Endothelial cell of umbilical vein (primary cell): ENCODE data around the gene TRAF3IP1. TPM values are rescaled to one million over a fixed set of nuclear protein-coding genes. Genes with fewer than 3 reads are reported as not detected.

ENCODE experiments used
- BruUV-seq: library from RNA; stranded (reverse); fragments of 400-500 nt; replicated peaks from 2 replicates; lab custom pipeline; 2021; lab: Mats Ljungman, UMichigan
- CTCF ChIA-PET: fragments of 300-600, 350-600 bp; sonication (Branson Sonifier 250); formaldehyde crosslinking; loops from one replicate; lab custom pipeline; 2021; ENCODE audit warnings: antibody characterized with exemption, inconsistent platforms; lab: Charles Lee
- POLR2A ChIA-PET: fragments of 300-600, 350-600 bp; sonication (Branson Sonifier 250); formaldehyde crosslinking; loops from one replicate; lab custom pipeline; 2021; ENCODE audit warnings: antibody characterized with exemption, inconsistent platforms; lab: Charles Lee
- DNase-seq: peaks from one replicate; pipeline ENCODE4 v3.0.0-alpha.2; 2011; ENCODE audit warnings: low read depth, low spot score
- FAIRE-seq: peaks from 2 replicates; lab custom pipeline; 2011; peaks lifted over from hg19 to GRCh38; lab: Jason Lieb, UNC
- H2AFZ ChIP-seq: 2 replicates; pipeline ENCODE4 v1.6.0; 2012; ENCODE audit warnings: low read depth, low read length, control low read depth, inconsistent platforms
- H3K27ac ChIP-seq: 2 replicates; pipeline ENCODE4 v1.5.1; 2011; ENCODE audit warnings: low read depth, mild to moderate bottlenecking, control low read depth, low read length, moderate library complexity; ENCODE audit not compliant: insufficient read depth
- H3K27me3 ChIP-seq, 2 experiments: 2 replicates each; pipeline versions ENCODE4 v1.6.0 to v1.6.1; 2011; ENCODE audit warnings: low read length in 2 of 2, mixed read lengths in 1 of 2; ENCODE audit not compliant: control insufficient read depth in 2 of 2, insufficient read depth in 2 of 2
- H3K36me3 ChIP-seq, 2 experiments: 2 replicates in 1 of 2; 3 replicates in 1 of 2; pipeline ENCODE4 v1.5.1; 2011; ENCODE audit warnings: low read length in 2 of 2, mild to moderate bottlenecking in 1 of 2, moderate library complexity in 1 of 2; ENCODE audit not compliant: control insufficient read depth in 2 of 2, insufficient read depth in 2 of 2; ENCODE audit errors: extremely low read depth in 1 of 2
- H3K4me1 ChIP-seq: 3 replicates; pipeline ENCODE4 v1.5.1; 2011; ENCODE audit warnings: mild to moderate bottlenecking, low read length; ENCODE audit not compliant: control insufficient read depth, insufficient read depth; ENCODE audit errors: extremely low read depth
- H3K4me2 ChIP-seq: 2 replicates; pipeline ENCODE4 v1.6.1; 2011; ENCODE audit warnings: low read length, control low read depth, mixed read lengths; ENCODE audit not compliant: insufficient read depth
- H3K4me3 ChIP-seq, 3 experiments: fragments of 200-600 bp in 1 of 3; sonication (generic), shearing (Covaris generic) in 1 of 3; replicated peaks in 1 of 3; 2 replicates each; pipeline ENCODE4 v1.5.1; 2011 to 2016; ENCODE audit warnings: control low read depth in 3 of 3, low read length in 3 of 3, mild to moderate bottlenecking in 2 of 3, inconsistent platforms in 1 of 3, low read depth in 1 of 3, moderate library complexity in 1 of 3; ENCODE audit not compliant: insufficient read depth in 1 of 3
- H3K79me2 ChIP-seq: 2 replicates; pipeline ENCODE4 v1.6.0; 2012; ENCODE audit warnings: low read length, inconsistent platforms; ENCODE audit not compliant: control insufficient read depth, insufficient read depth
- H3K9ac ChIP-seq: replicated peaks from 2 replicates; pipeline ENCODE3; 2011; ENCODE audit warnings: low read length, control low read depth; ENCODE audit not compliant: insufficient read depth; ENCODE audit errors: extremely low read depth
- H3K9me1 ChIP-seq: replicated peaks from 3 replicates; pipeline ENCODE4 v1.6.0; 2011; ENCODE audit warnings: mild to moderate bottlenecking, low read length; ENCODE audit not compliant: control insufficient read depth, insufficient read depth; ENCODE audit errors: extremely low read depth
- H3K9me3 ChIP-seq: replicated peaks from 2 replicates; pipeline ENCODE4 v1.5.1; 2012; ENCODE audit warnings: low read length, inconsistent platforms; ENCODE audit not compliant: control insufficient read depth, insufficient read depth
- H4K20me1 ChIP-seq: replicated peaks from 2 replicates; pipeline ENCODE3; 2011; ENCODE audit warnings: mild to moderate bottlenecking, low read length; ENCODE audit not compliant: control insufficient read depth, insufficient read depth; ENCODE audit errors: extremely low read depth
- CTCF ChIP-seq, 2 donors: IDR thresholded peaks; 1 replicate in 1 of 2; 2 replicates in 1 of 2; pipeline ENCODE4 v1.5.1; 2011; ENCODE audit warnings: low read length in 2 of 2, mild to moderate bottlenecking in 2 of 2, moderate library complexity in 2 of 2, control low read depth in 1 of 2, inconsistent platforms in 1 of 2, low read depth in 1 of 2; ENCODE audit not compliant: insufficient read depth in 1 of 2; ENCODE audit errors: extremely low read depth in 1 of 2
- EZH2 ChIP-seq: IDR thresholded peaks from 2 replicates; pipeline ENCODE4 v1.6.1; 2012; ENCODE audit warnings: borderline replicate concordance, low read depth, mild to moderate bottlenecking, moderate library complexity, low read length, inconsistent platforms; ENCODE audit not compliant: severe bottlenecking
- FOS ChIP-seq: IDR thresholded peaks from 2 replicates; pipeline ENCODE4 v1.6.1; 2011; ENCODE audit warnings: mild to moderate bottlenecking, low read length, moderate library complexity, borderline replicate concordance; ENCODE audit not compliant: insufficient read depth
- GATA2 ChIP-seq: IDR thresholded peaks from 2 replicates; pipeline ENCODE4 v1.7.0; 2011; ENCODE audit warnings: low read depth, mild to moderate bottlenecking, moderate library complexity, mixed read lengths, low read length; ENCODE audit not compliant: insufficient read length, insufficient read depth
- JUN ChIP-seq: IDR thresholded peaks from 2 replicates; pipeline ENCODE4 v1.6.1; 2011; ENCODE audit warnings: borderline replicate concordance, low read depth; ENCODE audit not compliant: insufficient read length, insufficient read depth
- MAX ChIP-seq: IDR thresholded peaks from 2 replicates; pipeline ENCODE4 v1.6.1; 2011; ENCODE audit not compliant: insufficient read depth, insufficient read length
- MYC ChIP-seq: IDR thresholded peaks from one replicate; pipeline ENCODE4 v1.6.1; 2011; ENCODE audit warnings: mild to moderate bottlenecking, low read depth, low read length
- POLR2A ChIP-seq: IDR thresholded peaks from 2 replicates; pipeline ENCODE4 v1.6.1; 2012; ENCODE audit warnings: low read depth, mild to moderate bottlenecking, control low read depth, low read length
- POLR2AphosphoS5 ChIP-seq: IDR thresholded peaks from 2 replicates; pipeline ENCODE4 v1.6.1; 2012; ENCODE audit warnings: low read depth, mild to moderate bottlenecking, control low read depth, low read length, moderate library complexity; ENCODE audit not compliant: insufficient read depth
- dilution Hi-C: fragments of 300-500 bp; cut with MboI; formaldehyde crosslinking; loops from one replicate; pipeline ENCODE4 v1.15.0; 2019; ENCODE audit warnings: low sequenced_read_pairs; ENCODE audit not compliant: extremely low pct_ligation_motif_present
- intact Hi-C: fragments of 100-400 bp; cut with micrococcal nuclease; formaldehyde crosslinking; loops from one replicate; pipeline ENCODE4 v1.10.0; 2022
- polyA plus RNA-seq, 4 experiments: library from polyadenylated mRNA; depleted of rRNA in 3 of 4; stranded (reverse) in 3 of 4; unstranded in 1 of 4; fragments of >200 nt; gene quantifications; 2 replicates each; pipeline versions ENCODE4 v1.2.1 to v1.2.3, GENCODE V29; 2011 to 2012; ENCODE audit warnings: missing spikeins in 1 of 4
- total RNA-seq: library from RNA; stranded (reverse); gene quantifications from 2 replicates; pipeline ENCODE4 v1.2.3, GENCODE V29; 2021

Gene TRAF3IP1
- total and polyA plus RNA-seq, 2 donors (not counting 3 experiments of a cell fraction or from before 2014, with no cell fraction given): 3.4 to 15.9 TPM

GRCh38 chr2:238290091-238290509, 30.2 kb upstream of the TRAF3IP1 start:
- H3K4me3 ChIP-seq: no peak overlapping the region
- no peaks in the 10 kb centered on the region for H3K36me3 ChIP-seq
- no peak overlapping the region for H3K4me2 ChIP-seq
- no peaks in the 10 kb centered on the region for H4K20me1 ChIP-seq
- H2AFZ ChIP-seq: no peak overlapping the region
- intact Hi-C loops (no loop called here), dilution Hi-C loops (no loop called here)
- no peaks in the 10 kb centered on the region for H3K27me3 ChIP-seq
- no peaks in the 10 kb centered on the region for H3K9me3 ChIP-seq
- no peak overlapping the region for H3K9ac ChIP-seq
- no peaks in the 10 kb centered on the region for H3K9me1 ChIP-seq
- FAIRE-seq (no peak), DNase-seq (peak; percentile 12)
- no peaks in the 10 kb centered on the region for H3K79me2 ChIP-seq
- POLR2A ChIA-PET: interaction anchor here (1.4 kb wide), 1 partner anchor 27 kb away, joined by 3 read pairs; no protein-coding TSS in a partner anchor
- BruUV-seq: no TSS peak
- peaks cover 14% of the 10 kb centered on the region for H3K4me1 ChIP-seq
- TF ChIP-seq POLR2AphosphoS5 (no peak), FOS (no peak), EZH2 (no peak), MYC (no peak)
- H3K27ac ChIP-seq: no peak overlapping the region
- CTCF ChIA-PET: interaction anchor here (0.5 to 6.4 kb wide), 5 partner anchors 15 to 436 kb away, joined by 3 to 39 read pairs (median 4); no protein-coding TSS in a partner anchor

- Histone ChIP-seq H3K36me3 (no peaks in the 10 kb centered on the region), H3K9me3 (no peaks in the 10 kb centered on the region), H3K27me3 (no peaks in the 10 kb centered on the region), H3K79me2 (no peaks in the 10 kb centered on the region), H3K9ac (no peak overlapping the region), H4K20me1 (no peaks in the 10 kb centered on the region), H3K4me1 (peaks cover 14% of the 10 kb centered on the region), H2AFZ (no peak overlapping the region), H3K27ac (no peak overlapping the region), H3K4me2 (no peak overlapping the region), H3K9me1 (no peaks in the 10 kb centered on the region), H3K4me3 (no peak overlapping the region)
- no peak for DNase-seq
- CTCF ChIA-PET: interaction anchor here (1.3 to 6.4 kb wide), 2 partner anchors 19 to 27 kb away, joined by 4 to 39 read pairs; no protein-coding TSS in a partner anchor
- intact Hi-C loops (no loop called here), dilution Hi-C loops (no loop called here)
- no TSS peak for BruUV-seq
- POLR2A ChIA-PET: interaction anchor here (1.4 kb wide), 1 partner anchor 28 kb away, joined by 3 read pairs; no protein-coding TSS in a partner anchor
- FAIRE-seq: no peak
- TF ChIP-seq CTCF (IDR thresholded peaks at IDR 0.05; ENCODE audit: extremely low read depth in 1 of 2, insufficient read depth in 1 of 2, low read depth in 1 of 2, low read length in 2 of 2) (no peak), JUN (no peak), MAX (no peak), FOS (no peak), POLR2AphosphoS5 (no peak), EZH2 (no peak), MYC (no peak), POLR2A (no peak), GATA2 (no peak)
Measured at GRCh38 chr2:238290715-238291549, 29.4 kb upstream of the TRAF3IP1 start.
